Measurements from ENCODE around the gene ANO3. TPM values are rescaled to one million over a fixed set of nuclear protein-coding genes. Genes with fewer than 3 reads are reported as not detected.

ANO3 gene
- total RNA-seq, 3 donors from 2014 or later (not counting 1 experiment from before 2014, with no cell fraction given): not detected

DNA sequence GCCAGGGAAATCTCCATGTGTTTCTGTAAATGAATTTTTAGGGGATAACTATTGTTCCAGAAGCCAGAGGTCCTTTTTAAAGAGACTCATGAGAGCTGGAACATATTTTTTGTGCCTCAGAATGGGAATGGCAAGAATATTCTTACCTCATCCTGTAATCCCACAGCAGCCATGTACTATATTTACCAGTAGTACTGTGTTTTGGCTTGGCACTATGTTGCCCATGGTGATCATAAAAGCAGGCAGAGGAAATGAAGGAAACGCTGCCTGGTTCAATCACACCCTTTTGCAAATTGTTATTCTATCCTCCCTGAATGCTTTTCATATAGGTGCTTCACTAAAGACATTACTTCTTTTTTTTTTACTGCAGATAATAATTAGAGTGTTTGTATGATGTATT lies 81.0 kb downstream of the ANO3 start:
- no peak for ATAC-seq
- Mint-ChIP-seq H3K9me3 (peaks cover 0 to 10% of the 10 kb centered on the region in 2 donors), H3K4me3 (no peak overlapping the region), H3K27ac (no peak overlapping the region), H3K4me1 (no peaks in the 10 kb centered on the region), H3K36me3 (no peaks in the 10 kb centered on the region), H3K27me3 (ENCODE audit: low read depth in 2 of 2) (no peaks in the 10 kb centered on the region)
- TF ChIP-seq, protein P1, sequence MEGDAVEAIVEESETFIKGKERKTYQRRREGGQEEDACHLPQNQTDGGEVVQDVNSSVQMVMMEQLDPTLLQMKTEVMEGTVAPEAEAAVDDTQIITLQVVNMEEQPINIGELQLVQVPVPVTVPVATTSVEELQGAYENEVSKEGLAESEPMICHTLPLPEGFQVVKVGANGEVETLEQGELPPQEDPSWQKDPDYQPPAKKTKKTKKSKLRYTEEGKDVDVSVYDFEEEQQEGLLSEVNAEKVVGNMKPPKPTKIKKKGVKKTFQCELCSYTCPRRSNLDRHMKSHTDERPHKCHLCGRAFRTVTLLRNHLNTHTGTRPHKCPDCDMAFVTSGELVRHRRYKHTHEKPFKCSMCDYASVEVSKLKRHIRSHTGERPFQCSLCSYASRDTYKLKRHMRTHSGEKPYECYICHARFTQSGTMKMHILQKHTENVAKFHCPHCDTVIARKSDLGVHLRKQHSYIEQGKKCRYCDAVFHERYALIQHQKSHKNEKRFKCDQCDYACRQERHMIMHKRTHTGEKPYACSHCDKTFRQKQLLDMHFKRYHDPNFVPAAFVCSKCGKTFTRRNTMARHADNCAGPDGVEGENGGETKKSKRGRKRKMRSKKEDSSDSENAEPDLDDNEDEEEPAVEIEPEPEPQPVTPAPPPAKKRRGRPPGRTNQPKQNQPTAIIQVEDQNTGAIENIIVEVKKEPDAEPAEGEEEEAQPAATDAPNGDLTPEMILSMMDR (IDR thresholded peaks at IDR 0.05): no peak
- WGBS (ENCODE audit: insufficient coverage): 62% methylated on average over 1 of the region's 1 CpG
- intact Hi-C loops (cut with micrococcal nuclease): no loop called here
- Histone ChIP-seq H3K9me3 (ENCODE audit: control insufficient read depth, insufficient read depth, low read length) (no peaks in the 10 kb centered on the region), H3K4me1 (ENCODE audit: control insufficient read depth, insufficient read depth, low read length) (no peaks in the 10 kb centered on the region), H3K27ac (ENCODE audit: low read length) (no peak overlapping the region), H3K4me3 (ENCODE audit: low read length) (no peak overlapping the region), H3K27me3 (ENCODE audit: control insufficient read depth, insufficient read depth, low read length) (no peaks in the 10 kb centered on the region), H3K36me3 (ENCODE audit: control insufficient read depth, insufficient read depth, low read length) (no peaks in the 10 kb centered on the region)
- DNase-seq: no peak

DNA sequence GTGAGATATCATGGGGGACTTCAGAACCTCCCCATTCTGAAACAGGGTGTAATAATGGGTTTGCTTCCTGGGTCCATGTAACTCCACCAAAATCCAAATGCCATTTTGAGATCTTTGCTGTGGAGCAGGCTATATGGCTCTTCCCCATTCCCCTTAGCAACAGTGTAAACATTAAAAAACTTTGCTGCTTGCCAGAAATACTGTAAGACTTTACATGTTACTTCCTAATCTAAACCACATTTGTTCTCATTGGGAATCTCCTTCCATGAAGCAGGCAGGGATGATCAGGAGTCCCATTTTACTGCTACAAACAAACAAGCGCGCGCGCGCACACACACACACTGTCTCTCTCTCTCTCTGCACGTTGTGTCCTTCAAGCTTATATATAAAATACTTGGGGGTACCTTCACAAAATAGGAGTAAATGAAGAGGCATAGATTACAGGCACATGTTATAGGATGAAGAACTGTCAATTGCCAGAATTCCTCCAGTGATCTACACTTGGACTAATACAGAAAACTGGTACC lies 86.5 kb downstream of the ANO3 start:
- Mint-ChIP-seq H3K27me3 (ENCODE audit: low read depth in 2 of 2) (no peaks in the 10 kb centered on the region), H3K36me3 (no peaks in the 10 kb centered on the region), H3K9me3 (peaks cover 5 to 13% of the 10 kb centered on the region in 2 donors), H3K27ac (no peak overlapping the region), H3K4me3 (no peak overlapping the region), H3K4me1 (no peaks in the 10 kb centered on the region)
- DNase-seq (no peak), ATAC-seq (no peak)
- Histone ChIP-seq H3K27me3 (ENCODE audit: control insufficient read depth, insufficient read depth, low read length) (no peaks in the 10 kb centered on the region), H3K36me3 (ENCODE audit: control insufficient read depth, insufficient read depth, low read length) (no peaks in the 10 kb centered on the region), H3K27ac (ENCODE audit: low read length) (no peak overlapping the region), H3K4me3 (ENCODE audit: low read length) (no peak overlapping the region), H3K9me3 (ENCODE audit: control insufficient read depth, insufficient read depth, low read length) (no peaks in the 10 kb centered on the region), H3K4me1 (ENCODE audit: control insufficient read depth, insufficient read depth, low read length) (no peaks in the 10 kb centered on the region)
- intact Hi-C loops (cut with micrococcal nuclease): no loop called here
- TF ChIP-seq, protein P1 (IDR thresholded peaks at IDR 0.05): no peak
- no CpG with 5 or more reads among the region's 6 CpGs for WGBS (ENCODE audit: insufficient coverage)

DNA sequence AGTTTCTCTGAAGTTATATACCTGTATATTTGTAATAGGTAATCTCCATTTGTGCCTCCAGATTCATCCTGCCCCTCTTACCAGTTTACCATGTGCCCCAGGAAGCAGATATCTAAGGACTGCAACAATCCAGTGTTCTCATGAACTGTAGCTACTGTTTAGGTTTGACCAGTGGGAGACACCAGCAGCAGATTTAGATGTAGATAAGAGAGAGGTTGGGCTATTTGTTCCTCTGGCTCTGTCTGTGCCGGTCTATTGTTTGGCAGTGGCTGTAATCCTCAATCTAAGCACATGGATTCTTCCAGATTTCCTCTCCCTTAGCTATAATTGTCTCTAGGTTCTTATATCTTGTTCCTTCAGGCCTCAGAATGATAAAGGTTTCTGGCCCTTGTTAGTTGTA lies 88.4 kb downstream of the ANO3 start:
- peaks cover 5 to 13% of the 10 kb centered on the region in 2 donors for H3K9me3 Mint-ChIP-seq
- Histone ChIP-seq H3K27me3 (ENCODE audit: control insufficient read depth, insufficient read depth, low read length) (no peaks in the 10 kb centered on the region), H3K4me3 (ENCODE audit: low read length) (no peak overlapping the region), H3K4me1 (ENCODE audit: control insufficient read depth, insufficient read depth, low read length) (no peaks in the 10 kb centered on the region), H3K9me3 (ENCODE audit: control insufficient read depth, insufficient read depth, low read length) (no peaks in the 10 kb centered on the region), H3K27ac (ENCODE audit: low read length) (no peak overlapping the region), H3K36me3 (ENCODE audit: control insufficient read depth, insufficient read depth, low read length) (no peaks in the 10 kb centered on the region)
- H3K4me1 Mint-ChIP-seq: no peaks in the 10 kb centered on the region
- no peaks in the 10 kb centered on the region for H3K36me3 Mint-ChIP-seq
- no peak overlapping the region for H3K27ac Mint-ChIP-seq
- intact Hi-C loops (cut with micrococcal nuclease): no loop called here
- no peaks in the 10 kb centered on the region for H3K27me3 Mint-ChIP-seq (ENCODE audit: low read depth in 2 of 2)
- ATAC-seq (no peak), DNase-seq (no peak)
- no peak overlapping the region for H3K4me3 Mint-ChIP-seq
- 11% methylated on average over 1 of the region's 1 CpG for WGBS (ENCODE audit: insufficient coverage)
- TF ChIP-seq, protein P1 (IDR thresholded peaks at IDR 0.05): no peak

DNA sequence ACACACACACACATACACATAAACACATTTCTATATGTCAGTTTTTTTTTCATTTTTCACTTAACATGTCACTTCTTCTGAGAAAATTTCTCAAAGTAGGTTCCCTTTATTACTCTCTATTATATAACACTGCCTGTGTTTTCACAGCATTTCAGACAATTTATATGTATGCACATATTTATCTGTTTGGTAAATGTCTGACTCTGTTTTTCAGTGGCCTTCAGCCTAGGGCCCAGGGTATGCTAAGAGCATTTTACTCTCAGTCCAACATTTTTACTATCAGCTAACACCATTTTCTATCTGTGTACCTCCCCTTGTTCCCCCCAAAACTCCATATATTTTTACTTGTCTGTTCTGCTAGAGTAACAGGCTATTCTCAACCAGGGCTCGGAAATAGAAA lies 92.3 kb downstream of the ANO3 start:
- intact Hi-C loops (cut with micrococcal nuclease): no loop called here
- H3K27me3 ChIP-seq (ENCODE audit: control insufficient read depth, insufficient read depth, low read length): no peaks in the 10 kb centered on the region
- TF ChIP-seq, protein P1 (IDR thresholded peaks at IDR 0.05): no peak
- H3K9me3 ChIP-seq (ENCODE audit: control insufficient read depth, insufficient read depth, low read length): peaks cover 3% of the 10 kb centered on the region
- Mint-ChIP-seq H3K36me3 (no peaks in the 10 kb centered on the region), H3K27ac (no peak overlapping the region), H3K9me3 (peaks cover 10 to 11% of the 10 kb centered on the region in 2 donors), H3K27me3 (ENCODE audit: low read depth in 2 of 2) (no peaks in the 10 kb centered on the region), H3K4me3 (no peak overlapping the region), H3K4me1 (no peaks in the 10 kb centered on the region)
- 0% methylated on average over 1 of the region's 1 CpG for WGBS (ENCODE audit: insufficient coverage)
- no peak overlapping the region for H3K4me3 ChIP-seq (ENCODE audit: low read length)
- no peak for DNase-seq
- ATAC-seq: no peak
- H3K27ac ChIP-seq (ENCODE audit: low read length): no peak overlapping the region
- no peaks in the 10 kb centered on the region for H3K4me1 ChIP-seq (ENCODE audit: control insufficient read depth, insufficient read depth, low read length)
- H3K36me3 ChIP-seq (ENCODE audit: control insufficient read depth, insufficient read depth, low read length): no peaks in the 10 kb centered on the region

All from natural killer cell (primary cell).